IMR-90 (cell line): ENCODE data around the gene ARMC9. TPM values are rescaled to one million over a fixed set of nuclear protein-coding genes. Genes with fewer than 3 reads are reported as not detected.

Experiments
- ATAC-seq: fragments of 200-7000 bp; cut with Tn5 transposase; 2 replicates; pipeline ENCODE4 v1.9.1; 2020; ENCODE audit warnings: low read depth, mild to moderate bottlenecking, moderate library complexity
- BruUV-seq: library from RNA; stranded (reverse); fragments of 400-500 nt; replicated peaks from 2 replicates; lab custom pipeline; 2021; lab: Mats Ljungman, UMichigan
- CTCF ChIA-PET: fragments of 300-600 bp; formaldehyde crosslinking; extraction: SDS; loops from one replicate; lab custom pipeline; 2021; ENCODE audit warnings: antibody characterized with exemption; lab: Yijun Ruan, JAX
- POLR2A ChIA-PET: fragments of 300-600 bp; sonication (Branson Sonifier 250); formaldehyde crosslinking; loops from one replicate; lab custom pipeline; 2022; ENCODE audit warnings: antibody characterized with exemption; ENCODE audit not compliant: unreplicated experiment; lab: Charles Lee
- DNase-seq: peaks from one replicate; pipeline ENCODE4 v3.0.0; 2013
- H2AFZ ChIP-seq: replicated peaks from 2 replicates; pipeline ENCODE3; 2013; ENCODE audit warnings: low read length, mild to moderate bottlenecking; ENCODE audit not compliant: poor library complexity
- H2AK5ac ChIP-seq: 2 replicates; pipeline ENCODE4 v1.6.1; 2013; ENCODE audit warnings: low read depth, low read length, inconsistent platforms
- H2AK9ac ChIP-seq: replicated peaks from 2 replicates; pipeline ENCODE3; 2013; ENCODE audit warnings: mild to moderate bottlenecking, low read depth, low read length, moderate library complexity; ENCODE audit not compliant: poor library complexity
- H2BK120ac ChIP-seq: 2 replicates; pipeline ENCODE4 v1.6.1; 2013; ENCODE audit warnings: low read depth, low read length, inconsistent platforms
- H2BK15ac ChIP-seq: 3 replicates; pipeline ENCODE4 v1.6.1; 2013; ENCODE audit warnings: low read depth, low read length, inconsistent platforms
- H2BK20ac ChIP-seq: 2 replicates; pipeline ENCODE4 v1.6.1; 2013; ENCODE audit warnings: low read depth, mild to moderate bottlenecking, inconsistent platforms, low read length, moderate library complexity
- H2BK5ac ChIP-seq: 2 replicates; pipeline ENCODE4 v1.6.1; 2013; ENCODE audit warnings: mild to moderate bottlenecking, low read depth, low read length, inconsistent platforms; ENCODE audit not compliant: poor library complexity, severe bottlenecking
- H3K14ac ChIP-seq: replicated peaks from 2 replicates; pipeline ENCODE4 v1.6.1; 2013; ENCODE audit warnings: low read depth, low read length, inconsistent platforms
- H3K18ac ChIP-seq: 2 replicates; pipeline ENCODE4 v1.6.1; 2013; ENCODE audit warnings: low read depth, low read length, control low read depth
- H3K23ac ChIP-seq: 2 replicates; pipeline ENCODE4 v1.6.1; 2013; ENCODE audit warnings: low read depth, low read length, inconsistent platforms
- H3K27ac ChIP-seq: 2 replicates; pipeline ENCODE4 v1.5.1; 2013; ENCODE audit warnings: mild to moderate bottlenecking, control low read depth, low read length; ENCODE audit not compliant: insufficient read depth
- H3K27me3 ChIP-seq: 2 replicates; pipeline ENCODE4 v1.6.1; 2013; ENCODE audit warnings: low read length; ENCODE audit not compliant: control insufficient read depth, insufficient read depth
- H3K36me3 ChIP-seq: 2 replicates; pipeline ENCODE4 v1.6.1; 2013; ENCODE audit warnings: low read length, mixed read lengths; ENCODE audit not compliant: control insufficient read depth, insufficient read depth
- H3K4ac ChIP-seq: 2 replicates; pipeline ENCODE4 v1.6.1; 2013; ENCODE audit warnings: low read depth, low read length, inconsistent platforms
- H3K4me1 ChIP-seq: 2 replicates; pipeline ENCODE4 v1.6.1; 2013; ENCODE audit warnings: low read length, mixed read lengths; ENCODE audit not compliant: control insufficient read depth, insufficient read depth
- H3K4me2 ChIP-seq: 2 replicates; pipeline ENCODE4 v1.6.1; 2013; ENCODE audit warnings: low read depth, mild to moderate bottlenecking, control low read depth, low read length, moderate library complexity
- H3K4me3 ChIP-seq: 2 replicates; pipeline ENCODE4 v1.5.1; 2013; ENCODE audit warnings: low read depth, mild to moderate bottlenecking, control low read depth, low read length, moderate library complexity; ENCODE audit not compliant: insufficient read depth
- H3K56ac ChIP-seq: 2 replicates; pipeline ENCODE4 v1.6.1; 2013; ENCODE audit warnings: low read length, inconsistent platforms; ENCODE audit not compliant: insufficient read depth; ENCODE audit errors: extremely low read depth
- H3K79me1 ChIP-seq, 2 experiments: 2 replicates each; pipeline ENCODE4 v1.6.1; 2013; ENCODE audit warnings: low read length in 2 of 2, inconsistent platforms in 1 of 2, low read depth in 1 of 2
- H3K9ac ChIP-seq: 2 replicates; pipeline ENCODE4 v1.6.1; 2013; ENCODE audit warnings: low read depth, low read length, control low read depth
- H3K9me1 ChIP-seq: 2 replicates; pipeline ENCODE4 v1.6.1; 2013; ENCODE audit warnings: low read length, inconsistent platforms; ENCODE audit not compliant: insufficient read depth
- H3K9me3 ChIP-seq: 2 replicates; pipeline ENCODE4 v1.6.1; 2013; ENCODE audit warnings: low read length; ENCODE audit not compliant: control insufficient read depth, insufficient read depth
- H4K20me1 ChIP-seq: 2 replicates; pipeline ENCODE4 v1.6.1; 2013; ENCODE audit warnings: low read length, inconsistent platforms; ENCODE audit not compliant: insufficient read depth
- H4K5ac ChIP-seq: 2 replicates; pipeline ENCODE4 v1.6.1; 2013; ENCODE audit warnings: mild to moderate bottlenecking, low read depth, low read length, control low read depth
- H4K8ac ChIP-seq, 2 experiments: 2 replicates each; pipeline ENCODE4 v1.6.1; 2013; ENCODE audit warnings: low read depth in 2 of 2, low read length in 2 of 2, control low read depth in 1 of 2, inconsistent platforms in 1 of 2
- H4K91ac ChIP-seq: 2 replicates; pipeline ENCODE4 v1.6.1; 2013; ENCODE audit warnings: low read depth, low read length, inconsistent platforms; ENCODE audit not compliant: insufficient read depth
- CEBPB ChIP-seq: IDR thresholded peaks from 2 replicates; pipeline ENCODE4 v1.6.1; 2012; ENCODE audit warnings: low read depth, low read length, improper control_type of control experiment
- CHD1 ChIP-seq: IDR thresholded peaks from 2 replicates; pipeline ENCODE4 v1.6.1; 2012; ENCODE audit warnings: low read depth, low read length, improper control_type of control experiment
- CTCF ChIP-seq: conservative IDR thresholded peaks from 2 replicates; pipeline ENCODE4 v1.5.1; 2012; ENCODE audit warnings: mild to moderate bottlenecking, low read depth, low read length, improper control_type of control experiment
- ELK1 ChIP-seq: fragments of 150-350 bp; IDR thresholded peaks from 2 replicates; pipeline ENCODE4 v1.6.1; 2016; ENCODE audit warnings: low read depth, mild to moderate bottlenecking, low read length, moderate library complexity, borderline replicate concordance
- MAFK ChIP-seq: IDR thresholded peaks from 2 replicates; pipeline ENCODE4 v1.6.1; 2012; ENCODE audit warnings: low read depth, low read length, improper control_type of control experiment
- MXI1 ChIP-seq: IDR thresholded peaks from 2 replicates; pipeline ENCODE4 v1.6.1; 2012; ENCODE audit warnings: low read depth, mild to moderate bottlenecking, low read length, moderate library complexity, borderline replicate concordance
- USF2 ChIP-seq: fragments of 150-350 bp; IDR thresholded peaks from 2 replicates; pipeline ENCODE4 v1.6.1; 2017; ENCODE audit warnings: mild to moderate bottlenecking, antibody characterized with exemption, low read length, low read depth
- WGBS, 2 experiments: methylation state at CpG; one replicate each; pipeline versions ENCODE4 v1.1.5 to v1.1.7; 2013; ENCODE audit warnings: missing lambda C conversion rate in 2 of 2; ENCODE audit not compliant: insufficient read length in 1 of 2; ENCODE audit errors: extremely low coverage in 2 of 2; 5-methylcytosine and 5-hydroxymethylcytosine counted together
- dilution Hi-C: fragments of 300-500 bp; cut with HindIII; formaldehyde crosslinking; loops from one replicate; pipeline ENCODE4 v1.14.3; 2018; ENCODE audit warnings: low sequenced_read_pairs; ENCODE audit not compliant: unreplicated experiment
- in situ Hi-C: fragments of 300-500 bp; cut with MboI; formaldehyde crosslinking; loops from 3 replicates; pipeline ENCODE4 v1.14.3; 2019; ENCODE audit warnings: low sequenced_read_pairs, inconsistent platforms, mixed read lengths
- intact Hi-C: fragments of 100-400 bp; cut with micrococcal nuclease; formaldehyde crosslinking; loops from 2 replicates; pipeline ENCODE4 v1.10.0; 2022
- polyA plus RNA-seq, 3 experiments: library from polyadenylated mRNA; depleted of rRNA; stranded (reverse); fragments of >200 nt; gene quantifications; 2 replicates each; pipeline ENCODE4 v1.2.3, GENCODE V29; 2012; ENCODE audit warnings: low replicate concordance in 1 of 3
- total RNA-seq: library from RNA; depleted of rRNA; stranded (reverse); fragments of >200 nt; gene quantifications from 2 replicates; pipeline ENCODE4 v1.2.3, GENCODE V29; 2012

The ARMC9 gene
- total and polyA plus RNA-seq, 2 of the 4 experiments (the other 2 are of a cell fraction): 36.0 to 46.6 TPM

GRCh38 chr2:231259104-231259503 lies 60.7 kb downstream of the ARMC9 start:
- no peak overlapping the region for H3K56ac ChIP-seq
- H4K91ac ChIP-seq: no peak overlapping the region
- H3K4me3 ChIP-seq: no peak overlapping the region
- H2BK15ac ChIP-seq: no peak overlapping the region
- no TSS peak for BruUV-seq
- no peak overlapping the region for H2BK120ac ChIP-seq
- in situ Hi-C loops (no loop called here), dilution Hi-C loops (no loop called here), intact Hi-C loops (no loop called here)
- no peak overlapping the region for H4K5ac ChIP-seq
- H3K23ac ChIP-seq: no peak overlapping the region
- ATAC-seq: no peak
- H3K14ac ChIP-seq: no peak overlapping the region
- no peak overlapping the region for H2AK5ac ChIP-seq
- DNase-seq: no peak
- no peak overlapping the region for H2AK9ac ChIP-seq
- H3K9ac ChIP-seq: no peak overlapping the region
- 97% methylated on average over 3 of the region's 5 CpGs; no CpG with 5 or more reads in 1 of the 2 experiments for WGBS, 2 experiments
- H3K9me3 ChIP-seq: peaks cover 2% of the 10 kb centered on the region; the same call in 1 of the 2 replicates
- H2BK5ac ChIP-seq: no peak overlapping the region
- POLR2A ChIA-PET: no interaction called here
- CTCF ChIA-PET: no interaction called here
- H2AFZ ChIP-seq: no peak overlapping the region
- peaks cover 12% of the 10 kb centered on the region; the same call in 1 of the 2 replicates for H3K9me1 ChIP-seq
- H3K79me1 ChIP-seq: peaks cover 0 to 4% of the 10 kb centered on the region in 2 experiments; a peak in 1 of 4 replicates
- H3K27ac ChIP-seq: no peak overlapping the region
- no peak overlapping the region for H3K4ac ChIP-seq
- no peak for TF ChIP-seq ELK1
- TF ChIP-seq USF2: no peak
- TF ChIP-seq CTCF: no peak
- TF ChIP-seq CHD1: no peak
- no peak for TF ChIP-seq MXI1
- TF ChIP-seq CEBPB: no peak
- TF ChIP-seq MAFK: no peak
- no peak overlapping the region for H2BK20ac ChIP-seq
- peaks cover 43% of the 10 kb centered on the region for H3K36me3 ChIP-seq
- H4K8ac ChIP-seq: no peak overlapping the region
- H4K20me1 ChIP-seq: no peaks in the 10 kb centered on the region
- H3K4me2 ChIP-seq: no peak overlapping the region
- H3K4me1 ChIP-seq: no peaks in the 10 kb centered on the region
- no peaks in the 10 kb centered on the region for H3K27me3 ChIP-seq
- H3K18ac ChIP-seq: no peak overlapping the region
